HG03469 (cell line): ENCODE measurements around the gene MRPS9.

Experiments
- ATAC-seq: cut with Tn5 transposase; IDR thresholded peaks from one replicate; pipeline ENCODE4 v1.9.1; 2021; ENCODE audit warnings: mild to moderate bottlenecking, moderate library complexity, moderate number of reproducible peaks; ENCODE audit not compliant: unreplicated experiment

MRPS9 gene

DNA sequence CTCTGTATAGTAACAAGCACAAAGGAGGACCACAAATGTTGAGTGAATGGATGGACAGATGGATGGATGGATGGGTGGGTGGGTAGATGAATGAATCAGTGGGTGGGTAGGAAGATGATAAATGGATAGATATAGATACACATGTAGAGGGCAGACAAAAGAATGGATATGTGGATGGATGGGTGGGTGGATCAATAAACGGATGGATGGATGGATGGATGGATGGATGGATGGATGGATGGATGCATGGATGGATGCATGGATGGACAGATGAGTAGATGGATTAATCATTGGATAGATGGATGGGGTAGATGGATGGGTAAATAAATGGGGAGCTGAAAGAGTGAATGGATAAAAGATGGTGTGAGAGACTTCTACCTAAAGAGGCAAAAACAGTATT is 111.4 kb downstream of the MRPS9 start:
- ATAC-seq: no peak
